Endometrial microvascular endothelial cells (primary cell): ENCODE data around the gene BRAF. TPM values are rescaled to one million over a fixed set of nuclear protein-coding genes. Genes with fewer than 3 reads are reported as not detected.
"Not testable (repeated sequence)": the region's sequence is repeated elsewhere in the genome, so short reads cannot be mapped to it uniquely, and the experiment has no call there.

Experiments
- in situ Hi-C: cut with HindIII; loops from 2 replicates; pipeline ENCODE4 v1.10.0; 2017; ENCODE audit warnings: low sequenced_read_pairs, low pct_unique_long_range_greater_than_20kb; ENCODE audit errors: inconsistent ontology term
- total RNA-seq: library from RNA; depleted of rRNA; stranded (reverse); fragments of >200 nt; gene quantifications from one replicate; pipeline ENCODE4 v1.2.3, GENCODE V29; 2015; ENCODE audit errors: inconsistent ontology term

Gene BRAF
- total RNA-seq, 1 donor from 2014 or later: 12.2 TPM

DNA sequence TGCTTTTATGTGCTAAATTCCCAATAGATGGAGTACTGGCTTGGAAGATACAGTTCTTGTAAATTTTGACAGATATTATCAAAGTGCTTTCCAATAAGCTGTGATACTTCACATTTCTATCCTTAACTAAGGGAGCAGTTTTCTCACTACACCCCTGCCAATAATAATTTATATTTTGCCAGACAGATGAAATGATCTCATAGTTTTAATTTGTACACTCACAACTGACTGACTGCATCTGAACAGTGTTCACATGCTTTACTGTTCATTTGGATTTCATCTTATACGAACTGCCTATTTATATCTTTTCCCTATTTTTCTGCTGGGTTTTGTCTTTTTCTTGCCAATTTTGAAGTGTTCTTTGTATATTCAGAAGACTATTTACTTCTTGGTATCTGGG lies 96.0 kb downstream of the BRAF start:
- in situ Hi-C loops: no loop called here

DNA sequence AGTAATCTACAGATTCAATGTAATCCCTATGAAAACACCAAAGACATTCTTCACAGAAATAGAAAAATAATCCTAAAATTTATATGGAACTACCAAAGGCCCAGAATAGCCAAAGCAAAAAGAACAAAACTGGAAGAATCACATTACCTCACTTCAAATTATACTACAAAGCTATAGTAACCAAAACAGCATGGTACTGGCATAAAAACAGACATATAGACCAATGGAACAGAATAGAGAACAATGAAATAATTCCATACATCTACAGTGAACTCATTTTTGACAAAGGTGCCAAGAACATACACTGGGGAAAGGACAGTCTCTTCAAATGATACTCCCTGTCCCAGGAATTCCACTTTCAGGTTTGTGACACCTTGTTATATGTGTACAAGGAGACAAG lies 107.3 kb downstream of the BRAF start:
- in situ Hi-C loops: not testable (repeated sequence)

DNA sequence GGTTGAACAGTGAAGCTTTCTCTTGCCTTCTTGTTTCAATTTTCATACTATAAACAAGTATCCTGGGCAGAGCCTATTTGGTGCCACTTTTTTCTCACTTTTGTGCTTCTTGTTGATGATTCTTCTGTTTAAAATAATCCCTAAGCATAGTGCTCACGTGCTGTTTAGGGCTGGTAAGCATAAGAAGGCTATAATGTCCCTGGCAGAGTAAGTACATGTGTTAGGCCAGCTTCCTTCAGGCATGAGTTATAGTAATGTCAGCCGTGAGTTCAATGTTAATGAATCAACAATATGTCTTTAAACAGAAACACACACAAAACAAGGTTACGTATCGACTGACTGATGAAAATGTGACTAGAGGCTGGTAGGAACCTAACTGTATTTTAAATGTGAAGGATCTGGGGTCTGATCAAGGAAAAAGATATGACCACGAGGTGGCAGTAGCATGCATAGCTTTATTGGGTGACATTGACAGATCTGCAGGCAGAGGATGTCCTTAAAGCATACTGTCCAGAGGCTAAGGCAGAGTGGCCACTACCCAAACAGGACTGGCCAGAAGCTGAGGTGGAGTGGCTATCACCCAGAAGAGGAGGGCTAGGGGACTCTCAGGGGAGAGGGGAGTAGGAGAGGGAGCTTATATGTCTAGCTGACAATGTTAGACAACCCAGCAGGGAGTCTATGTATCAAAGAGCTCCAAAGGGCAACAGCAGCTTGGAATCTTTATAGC lies 113.7 kb downstream of the BRAF start:
- in situ Hi-C loops: no loop called here

DNA sequence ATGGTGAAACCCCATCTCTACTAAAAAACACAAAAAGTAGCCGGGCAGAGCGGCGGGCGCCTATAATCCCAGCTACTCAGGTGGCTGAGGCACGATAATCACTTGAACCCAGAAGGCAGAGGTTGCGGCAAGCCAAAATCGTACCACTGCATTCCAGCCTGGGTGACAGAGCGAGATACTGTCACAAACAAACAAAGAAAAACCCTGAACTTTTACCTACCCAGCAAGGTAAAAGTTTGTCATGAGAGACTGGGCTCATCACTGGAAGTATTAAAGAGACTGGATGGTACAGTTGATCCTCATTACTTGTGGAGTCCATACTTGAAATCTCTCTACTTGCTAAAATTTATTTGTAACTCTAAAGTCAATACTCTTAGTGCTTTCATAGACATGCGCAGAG lies 114.3 kb downstream of the BRAF start:
- in situ Hi-C loops: no loop called here

DNA sequence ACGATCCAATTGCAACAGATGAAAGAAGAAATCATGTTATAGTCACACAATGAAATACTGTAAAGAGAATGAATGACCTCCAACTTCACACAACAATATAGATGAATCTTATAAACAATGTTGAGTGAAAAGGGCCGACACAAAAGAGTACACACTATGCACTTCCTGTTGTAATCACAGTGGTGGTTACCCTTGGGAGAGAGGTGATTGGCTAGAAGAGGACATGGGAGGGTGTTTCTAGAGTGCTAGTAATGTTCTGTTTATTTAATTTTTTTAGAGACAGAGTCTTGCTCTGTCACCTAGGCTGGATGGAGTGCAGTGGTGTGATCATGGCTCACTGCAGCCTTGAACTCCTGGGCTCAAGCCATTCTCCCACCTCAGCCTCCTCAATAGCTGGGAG lies 145.8 kb downstream of the BRAF start:
- in situ Hi-C loops: no loop called here

DNA sequence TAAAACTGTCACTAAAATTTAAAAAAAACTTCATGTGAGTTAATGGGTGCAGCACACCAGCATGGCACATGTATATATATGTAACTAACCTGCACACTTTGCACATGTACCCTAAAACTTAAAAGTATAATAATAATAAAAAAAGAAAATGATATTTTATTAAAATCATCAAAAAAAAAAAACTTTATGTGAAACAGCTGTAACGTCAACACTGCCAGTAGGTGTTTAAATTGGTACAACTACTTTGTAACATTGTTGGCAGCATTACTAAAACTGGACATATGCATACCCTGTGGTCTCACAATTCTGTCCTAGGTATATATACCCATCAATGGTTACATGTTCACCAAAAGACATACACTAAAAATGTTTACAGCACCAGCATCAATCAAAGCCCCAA lies 146.2 kb downstream of the BRAF start:
- in situ Hi-C loops: no loop called here

DNA sequence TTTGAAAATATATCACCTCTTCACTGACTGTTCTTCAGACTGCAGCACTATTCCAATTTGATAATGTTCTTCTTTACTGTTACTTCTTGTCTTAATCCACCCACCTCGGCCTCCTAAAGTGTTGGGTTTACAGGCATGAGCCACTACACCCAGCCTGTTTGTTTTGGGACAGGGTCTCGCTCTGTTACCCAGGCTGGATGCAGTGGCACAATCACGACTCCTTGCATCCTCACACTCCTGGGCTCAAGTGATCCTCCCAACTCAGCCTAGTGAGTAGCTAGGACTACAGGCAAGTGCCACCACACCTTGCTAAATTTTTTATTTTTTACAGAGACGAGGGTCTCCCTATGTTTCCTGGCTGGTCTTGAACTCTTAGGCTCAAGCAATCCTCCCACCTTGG lies 150.4 kb downstream of the BRAF start:
- in situ Hi-C loops: no loop called here

DNA sequence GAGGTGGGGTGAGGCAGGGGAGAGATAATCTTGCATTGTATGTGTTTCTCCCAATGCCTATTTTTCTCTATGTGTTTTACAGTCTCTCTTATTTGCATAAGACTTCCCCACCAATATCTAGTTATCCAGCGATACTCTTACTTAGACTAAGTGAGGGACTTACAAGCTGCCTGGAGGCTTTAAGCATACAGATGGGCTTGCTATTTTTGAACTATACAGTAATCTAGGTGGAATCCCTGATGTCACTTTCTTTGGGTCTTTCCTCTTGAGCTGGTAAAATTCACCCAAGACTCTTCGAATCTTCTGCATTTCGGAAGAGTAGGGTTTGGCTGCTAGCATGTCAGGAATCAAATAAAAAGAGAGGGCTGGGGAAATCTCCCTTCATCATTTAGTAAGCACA lies 151.6 kb downstream of the BRAF start:
- in situ Hi-C loops: no loop called here

DNA sequence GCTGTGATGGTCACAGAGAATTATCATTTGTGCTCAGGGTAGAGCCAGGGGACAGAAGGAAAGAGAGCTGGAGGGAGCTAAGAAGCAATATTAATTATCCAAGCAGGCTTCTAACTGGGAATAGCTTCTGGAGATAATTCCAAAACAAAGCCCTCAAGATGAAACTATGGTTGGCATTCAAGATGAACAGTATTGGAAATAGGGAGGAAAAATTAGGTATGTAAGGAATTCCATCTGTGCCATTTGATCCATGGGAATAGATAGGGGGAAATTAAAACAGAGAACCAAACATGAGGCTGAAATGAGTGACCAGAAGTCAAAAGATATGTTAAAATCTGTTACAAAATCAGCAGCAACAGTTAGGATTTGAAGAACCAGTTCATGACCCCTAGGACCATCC lies 152.9 kb downstream of the BRAF start:
- in situ Hi-C loops: no loop called here

DNA sequence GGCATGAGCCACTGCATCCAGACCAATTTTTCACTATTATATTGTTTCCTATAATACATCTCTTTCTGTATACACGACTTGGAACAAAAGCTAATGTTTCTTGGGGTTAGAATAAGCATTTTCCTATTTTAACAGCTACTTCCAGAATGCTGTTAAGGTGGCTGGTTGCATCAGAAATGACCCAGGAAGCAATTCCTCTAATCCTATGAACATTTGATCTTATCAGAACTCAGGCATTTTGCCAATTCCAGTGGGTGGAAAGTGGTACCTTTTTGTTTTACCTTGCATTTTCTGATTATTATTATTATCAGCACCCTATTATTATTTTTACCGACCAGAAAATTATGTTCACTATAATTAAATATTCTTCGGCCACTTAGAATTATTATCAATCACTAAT lies 154.9 kb downstream of the BRAF start:
- in situ Hi-C loops: no loop called here

DNA sequence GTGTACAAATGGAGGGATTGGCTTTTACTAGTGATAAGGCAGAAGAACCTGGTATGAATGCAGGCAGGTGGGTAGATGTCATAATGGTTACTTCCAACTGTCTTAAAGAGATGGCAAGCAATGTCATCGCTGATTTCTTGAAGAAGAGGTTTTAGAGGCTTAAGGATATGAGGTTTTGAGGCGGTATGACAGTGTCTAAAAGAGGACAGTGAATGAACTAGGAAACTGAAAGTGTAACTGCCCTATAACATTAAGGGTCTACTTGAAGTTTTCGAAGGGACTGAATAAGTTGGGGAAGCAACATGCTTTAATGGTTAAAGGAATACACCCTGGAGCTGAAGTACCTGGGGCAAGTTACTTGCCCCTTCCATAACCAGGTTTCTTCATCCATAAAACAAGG lies 157.3 kb downstream of the BRAF start:
- in situ Hi-C loops: no loop called here

DNA sequence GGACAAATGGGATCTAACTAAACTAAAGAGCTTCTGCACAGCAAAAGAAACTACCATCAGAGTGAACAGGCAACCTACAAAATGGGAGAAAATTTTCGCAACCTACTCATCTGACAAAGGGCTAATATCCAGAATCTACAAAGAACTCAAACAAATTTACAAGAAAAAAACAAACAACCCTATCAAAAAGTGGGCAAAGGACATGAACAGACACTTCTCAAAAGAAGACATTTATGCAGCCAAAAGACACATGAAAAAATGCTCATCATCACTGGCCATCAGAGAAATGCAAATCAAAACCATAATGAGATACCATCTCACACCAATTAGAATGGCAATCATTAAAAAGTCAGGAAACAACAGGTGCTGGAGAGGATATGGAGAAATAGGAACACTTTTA lies 159.3 kb downstream of the BRAF start:
- in situ Hi-C loops: not testable (repeated sequence)

DNA sequence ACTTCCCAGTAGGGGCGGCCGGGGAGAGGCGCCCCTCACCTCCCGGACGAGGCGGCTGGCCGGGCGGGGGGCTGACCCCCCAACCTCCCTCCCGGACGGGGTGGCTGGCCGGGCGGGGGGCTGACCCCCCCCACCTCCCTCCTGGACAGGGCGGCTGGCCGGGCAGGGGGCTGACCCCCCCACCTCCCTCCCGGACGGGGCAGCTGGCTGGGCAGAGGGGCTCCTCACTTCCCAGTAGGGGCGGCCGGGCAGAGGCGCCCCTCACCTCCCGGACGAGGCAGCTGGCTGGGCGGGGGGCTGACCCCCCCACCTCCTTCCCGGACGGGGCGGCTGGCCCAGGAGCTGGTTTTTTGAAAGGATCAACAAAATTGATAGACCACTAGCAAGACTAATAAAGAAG lies 161.6 kb downstream of the BRAF start:
- in situ Hi-C loops: not testable (repeated sequence)

DNA sequence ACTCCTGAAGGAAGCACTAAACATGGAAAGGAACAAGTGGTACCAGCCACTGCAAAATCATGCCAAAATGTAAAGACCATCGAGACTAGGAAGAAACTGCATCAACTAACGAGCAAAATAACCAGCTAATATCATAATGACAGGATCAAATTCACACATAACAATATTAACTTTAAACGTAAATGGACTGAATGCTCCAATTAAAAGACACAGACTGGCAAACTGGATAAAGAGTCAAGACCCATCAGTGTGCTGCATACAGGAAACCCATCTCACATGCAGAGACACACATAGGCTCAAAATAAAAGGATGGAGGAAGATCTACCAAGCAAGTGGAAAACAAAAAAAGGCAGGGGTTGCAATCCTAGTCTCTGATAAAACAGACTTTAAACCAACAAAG lies 163.4 kb downstream of the BRAF start:
- in situ Hi-C loops: not testable (repeated sequence)

DNA sequence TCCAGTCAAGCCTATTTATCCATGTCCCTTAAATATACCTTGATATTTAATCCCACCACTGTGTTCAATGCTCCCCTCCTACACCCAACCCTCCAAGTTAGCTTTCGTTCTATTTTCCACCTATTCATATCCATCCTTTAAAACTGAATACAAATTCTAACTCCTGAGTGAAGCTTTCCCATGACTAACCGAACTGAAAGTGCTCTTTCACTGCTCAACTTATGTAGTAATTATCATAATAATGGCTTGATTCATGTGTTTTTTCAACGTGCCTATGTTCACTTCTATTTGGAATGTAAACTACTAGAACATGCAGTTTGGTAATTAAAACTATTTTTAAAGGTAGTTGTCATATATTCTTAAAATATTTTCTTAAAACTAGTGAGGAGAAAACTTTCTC lies 170.2 kb downstream of the BRAF start:
- in situ Hi-C loops: no loop called here

DNA sequence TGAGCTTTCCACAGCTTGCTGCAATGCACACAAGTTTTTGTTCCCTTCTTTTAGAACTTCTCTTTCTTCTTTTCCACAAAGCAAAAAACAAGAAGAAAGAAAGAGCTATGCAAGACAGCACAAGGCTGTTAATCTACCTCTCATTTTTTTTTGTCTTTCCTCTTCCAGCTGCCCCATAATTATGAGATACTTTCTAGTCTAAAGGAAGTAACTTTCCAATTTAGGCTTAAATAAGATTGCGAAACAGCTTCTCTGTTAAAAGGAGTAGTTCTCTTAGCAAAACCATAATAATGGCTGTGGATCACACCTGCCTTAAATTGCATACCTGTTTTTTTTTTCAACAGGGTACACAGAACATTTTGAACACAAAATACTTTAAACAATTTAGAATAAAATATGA lies 172.2 kb downstream of the BRAF start:
- in situ Hi-C loops: no loop called here

DNA sequence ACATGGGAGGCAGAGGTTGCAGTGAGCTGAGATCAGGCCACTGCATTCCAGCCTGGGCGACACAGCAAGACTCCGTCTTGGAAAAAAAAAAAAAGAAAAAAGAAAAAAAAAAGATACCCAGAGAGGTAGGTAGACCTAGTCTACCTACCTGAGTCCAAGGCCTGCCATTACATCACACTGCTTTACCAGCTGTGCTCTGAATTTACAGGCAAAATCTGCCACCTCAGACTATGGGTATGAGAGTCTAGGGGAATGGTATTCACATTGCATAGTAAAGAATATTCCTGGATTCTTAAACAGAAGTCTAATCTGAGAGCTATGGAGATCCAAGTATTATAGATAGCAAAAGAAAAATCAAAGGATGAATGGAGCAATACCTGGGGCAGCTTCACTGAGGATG lies 178.0 kb downstream of the BRAF start:
- in situ Hi-C loops: no loop called here

DNA sequence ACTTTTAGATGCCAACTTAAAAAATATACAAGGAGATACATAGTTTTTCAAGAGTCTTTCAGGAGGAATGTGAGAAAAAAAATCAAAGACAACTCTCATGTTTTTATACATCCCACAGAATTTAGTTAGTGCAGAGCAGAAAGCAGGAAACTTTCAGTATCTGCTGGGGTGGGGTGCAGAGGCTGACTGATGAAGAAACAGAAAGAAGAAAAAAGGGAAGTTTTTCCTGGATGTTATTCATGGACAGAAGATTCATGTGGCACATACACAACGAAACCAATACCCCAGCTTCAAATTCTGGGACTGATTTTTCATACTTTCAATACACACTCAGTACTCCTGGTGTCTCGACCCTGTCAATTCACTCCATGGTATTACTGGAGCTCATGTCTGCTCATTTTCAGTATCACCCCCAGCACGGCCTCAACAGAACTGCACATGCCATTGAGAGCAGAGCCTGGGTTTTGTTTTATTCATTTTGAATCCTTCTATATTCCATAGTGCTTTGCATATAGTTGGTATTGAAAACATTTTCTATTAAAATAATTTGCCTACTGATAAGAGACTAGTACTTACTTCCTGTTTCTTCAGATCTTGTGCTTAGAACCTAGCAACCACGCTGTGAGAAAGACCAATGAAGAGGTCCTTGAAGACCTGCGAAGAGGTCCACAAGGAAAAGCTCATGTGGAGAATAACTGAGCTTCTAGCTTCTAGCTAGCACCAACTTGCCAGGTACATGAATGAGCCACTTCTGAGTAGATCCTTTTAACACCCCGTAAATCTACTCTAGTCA lies 179.3 kb downstream of the BRAF start:
- in situ Hi-C loops: no loop called here

DNA sequence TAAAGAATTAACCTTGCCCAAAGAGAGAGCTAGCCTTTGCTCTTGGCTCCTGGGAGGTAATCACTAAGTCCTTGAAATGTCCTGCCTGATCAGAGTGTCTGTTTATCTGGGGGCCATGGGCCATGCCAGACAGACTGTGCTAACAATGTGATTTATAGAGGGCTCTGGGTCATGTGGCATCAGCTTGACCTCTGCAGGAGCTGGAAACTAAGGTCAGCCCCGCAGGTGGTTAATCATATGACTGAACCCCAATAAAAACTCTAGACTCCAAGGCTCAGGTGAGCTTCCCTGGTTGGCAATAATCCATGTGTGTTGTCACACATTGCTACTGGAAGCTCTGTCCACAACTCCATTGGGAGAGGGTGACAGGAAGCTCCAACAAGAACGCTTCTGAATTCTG lies 180.7 kb downstream of the BRAF start:
- in situ Hi-C loops: no loop called here

DNA sequence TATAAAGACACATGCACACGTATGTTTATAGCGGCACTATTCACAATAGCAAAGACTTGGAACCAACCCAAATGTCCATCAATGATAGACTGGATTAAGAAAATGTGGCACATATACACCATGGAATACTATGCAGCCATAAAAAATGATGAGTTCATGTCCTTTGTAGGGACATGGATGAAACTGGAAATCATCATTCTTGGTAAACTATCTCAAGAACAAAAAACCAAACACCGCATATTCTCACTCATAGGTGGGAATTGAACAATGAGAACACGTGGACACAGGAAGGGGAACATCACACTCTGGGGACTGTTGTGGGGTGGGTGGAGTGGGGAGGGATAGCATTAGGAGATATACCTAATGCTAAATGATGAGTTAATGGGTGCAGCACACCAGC lies 181.5 kb downstream of the BRAF start:
- in situ Hi-C loops: not testable (repeated sequence)

DNA sequence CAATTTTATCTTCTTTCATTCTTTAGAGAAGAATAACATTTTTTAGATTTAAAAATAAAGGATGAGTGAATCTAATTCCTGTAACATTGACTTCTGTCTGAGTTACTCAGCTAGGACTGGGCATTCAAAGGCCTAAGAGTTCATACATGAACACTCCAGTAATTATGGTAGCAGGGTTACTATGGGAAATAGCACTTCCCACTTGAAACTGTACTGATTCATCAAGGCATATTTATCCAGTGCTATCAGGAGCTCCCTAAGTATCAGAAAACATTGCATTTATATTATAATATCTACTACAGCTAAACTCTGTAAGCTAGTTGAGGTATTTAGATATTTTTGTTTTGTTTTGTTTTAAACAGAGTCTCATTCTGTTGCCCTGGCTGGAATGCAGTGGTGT lies 186.4 kb downstream of the BRAF start:
- in situ Hi-C loops: no loop called here
